Mucosa of descending colon (tissue), 3 donors: ENCODE data around the gene MTA1. TPM values are rescaled to one million over a fixed set of nuclear protein-coding genes. Genes with fewer than 3 reads are reported as not detected.

Experiments
- ATAC-seq: fragments of 200-7000 bp; cut with Tn5 transposase; one replicate; pipeline ENCODE4 v1.9.1; 2020; ENCODE audit warnings: mild to moderate bottlenecking, moderate library complexity
- DNase-seq, 3 donors: peaks; one replicate each; pipeline ENCODE4 v3.0.0-alpha.2; 2020
- H3K36me3 ChIP-seq: fragments of 200-600 bp; one replicate; pipeline ENCODE4 v1.8.0; 2021; ENCODE audit warnings: low read depth, mild to moderate bottlenecking
- H3K4me1 ChIP-seq: fragments of 200-600 bp; one replicate; pipeline ENCODE4 v1.8.0; 2021; ENCODE audit warnings: low read depth, mild to moderate bottlenecking
- H3K4me3 ChIP-seq: fragments of 200-600 bp; one replicate; pipeline ENCODE4 v1.8.0; 2021; ENCODE audit warnings: mild to moderate bottlenecking
- H3K9me3 ChIP-seq: fragments of 200-600 bp; one replicate; pipeline ENCODE4 v1.8.0; 2021; ENCODE audit warnings: mild to moderate bottlenecking
- intact Hi-C, 2 donors: fragments of 100-400 bp; cut with DNase I in 1 of 2; cut with micrococcal nuclease in 1 of 2; formaldehyde crosslinking; loops; one replicate each; pipeline versions ENCODE4 v1.11.0 to v1.11.1; 2022; cut with DNase I, micrococcal nuclease
- total RNA-seq, 3 donors: library from RNA; stranded (reverse); fragmentation: NEBNext Ultra II Directional in 2 of 3; extraction: Animal tissue kit (Norgen Biotek cat#: 25700) in 2 of 3; gene quantifications; one replicate each; pipeline versions ENCODE4 v1.2.1 to v1.2.4, GENCODE V29; 2021 to 2023
- TF ChIP-seq, protein P1 (sequence below): fragments of 200-600 bp; IDR thresholded peaks from one replicate; pipeline ENCODE4 v1.8.0; 2022; ENCODE audit warnings: antibody characterized with exemption, mild to moderate bottlenecking
- donor health status: DM: no; HTN: no; CAD: no; lungs with moderate emphysema.
- donor health status: DM: no; HTN: no; CAD: no.
- donor health status: DM: no; HTN: yes; CAD: no.

MTA1 gene
- total RNA-seq, 3 donors from 2014 or later: 76.4 to 105 (median 79.7) TPM

DNA sequence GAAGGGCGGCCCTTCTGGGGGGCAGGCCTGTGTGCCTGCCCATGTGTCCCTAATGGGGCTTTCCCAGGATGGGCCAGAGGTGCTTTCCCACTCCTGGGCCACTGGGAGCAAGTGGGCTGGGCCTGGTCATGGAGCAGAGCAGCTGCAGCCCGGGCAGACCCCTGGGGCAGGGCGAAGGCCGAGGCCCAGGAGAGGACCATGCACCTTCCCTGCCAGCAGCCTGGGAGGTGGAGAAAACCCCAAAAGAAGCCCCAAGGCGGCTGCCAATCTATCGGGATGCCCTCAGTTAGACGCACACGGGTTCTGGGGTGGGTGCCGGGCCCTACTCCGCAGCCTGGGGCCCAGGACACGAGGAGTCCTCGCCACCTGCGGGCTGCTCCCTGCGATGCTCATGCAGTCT, 38.9 kb downstream of the MTA1 start:
- intact Hi-C loops: no loop called here
- H3K4me1 ChIP-seq: no peaks in the 10 kb centered on the region
- TF ChIP-seq, protein P1, sequence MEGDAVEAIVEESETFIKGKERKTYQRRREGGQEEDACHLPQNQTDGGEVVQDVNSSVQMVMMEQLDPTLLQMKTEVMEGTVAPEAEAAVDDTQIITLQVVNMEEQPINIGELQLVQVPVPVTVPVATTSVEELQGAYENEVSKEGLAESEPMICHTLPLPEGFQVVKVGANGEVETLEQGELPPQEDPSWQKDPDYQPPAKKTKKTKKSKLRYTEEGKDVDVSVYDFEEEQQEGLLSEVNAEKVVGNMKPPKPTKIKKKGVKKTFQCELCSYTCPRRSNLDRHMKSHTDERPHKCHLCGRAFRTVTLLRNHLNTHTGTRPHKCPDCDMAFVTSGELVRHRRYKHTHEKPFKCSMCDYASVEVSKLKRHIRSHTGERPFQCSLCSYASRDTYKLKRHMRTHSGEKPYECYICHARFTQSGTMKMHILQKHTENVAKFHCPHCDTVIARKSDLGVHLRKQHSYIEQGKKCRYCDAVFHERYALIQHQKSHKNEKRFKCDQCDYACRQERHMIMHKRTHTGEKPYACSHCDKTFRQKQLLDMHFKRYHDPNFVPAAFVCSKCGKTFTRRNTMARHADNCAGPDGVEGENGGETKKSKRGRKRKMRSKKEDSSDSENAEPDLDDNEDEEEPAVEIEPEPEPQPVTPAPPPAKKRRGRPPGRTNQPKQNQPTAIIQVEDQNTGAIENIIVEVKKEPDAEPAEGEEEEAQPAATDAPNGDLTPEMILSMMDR: no peak
- no peaks in the 10 kb centered on the region for H3K36me3 ChIP-seq
- DNase-seq: no peak
- H3K4me3 ChIP-seq: no peak overlapping the region
- no peak for ATAC-seq
- no peaks in the 10 kb centered on the region for H3K9me3 ChIP-seq

DNA sequence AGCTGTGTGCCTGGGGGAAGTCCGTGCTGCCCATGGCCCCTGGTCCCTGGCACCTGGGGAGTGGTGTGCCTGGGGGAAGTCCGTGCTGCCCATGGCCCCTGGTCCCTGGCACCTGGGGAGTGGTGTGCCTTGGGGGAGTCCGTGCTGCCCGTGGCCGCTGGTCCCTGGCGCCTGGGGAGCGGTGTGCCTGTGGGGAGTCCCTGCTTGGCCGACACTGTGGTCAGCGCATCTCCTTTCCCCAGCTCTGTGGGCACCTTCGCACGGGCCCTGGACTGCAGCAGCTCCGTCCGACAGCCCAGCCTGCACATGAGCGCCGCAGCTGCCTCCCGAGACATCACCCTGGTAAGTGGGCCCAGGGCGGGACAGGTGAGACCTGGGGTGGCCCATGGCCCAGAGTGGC, 40.5 kb downstream of the MTA1 start:
- no peaks in the 10 kb centered on the region for H3K4me1 ChIP-seq
- DNase-seq: no peak
- no peaks in the 10 kb centered on the region for H3K36me3 ChIP-seq
- TF ChIP-seq, protein P1: no peak
- no peak overlapping the region for H3K4me3 ChIP-seq
- no peaks in the 10 kb centered on the region for H3K9me3 ChIP-seq
- intact Hi-C loops: no loop called here
- ATAC-seq: no peak

DNA sequence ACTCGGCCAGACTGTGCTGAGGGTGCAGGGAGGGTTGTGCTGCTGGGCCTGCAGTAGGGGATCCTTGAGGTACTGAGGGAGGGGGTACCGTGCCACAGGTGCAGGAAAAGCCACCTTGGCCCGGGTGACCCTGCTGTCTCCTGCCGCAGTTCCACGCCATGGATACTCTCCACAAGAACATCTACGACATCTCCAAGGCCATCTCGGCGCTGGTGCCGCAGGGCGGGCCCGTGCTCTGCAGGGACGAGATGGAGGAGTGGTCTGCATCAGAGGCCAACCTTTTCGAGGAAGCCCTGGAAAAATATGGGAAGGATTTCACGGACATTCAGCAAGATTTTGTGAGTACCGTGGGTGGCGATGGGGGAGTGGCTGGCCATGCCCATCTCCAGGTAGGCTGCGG, 41.0 kb downstream of the MTA1 start:
- ATAC-seq (no peak), DNase-seq (no peak)
- Histone ChIP-seq H3K36me3 (no peaks in the 10 kb centered on the region), H3K4me3 (no peak overlapping the region), H3K9me3 (no peaks in the 10 kb centered on the region), H3K4me1 (no peaks in the 10 kb centered on the region)
- TF ChIP-seq, protein P1: no peak
- intact Hi-C loops: no loop called here

DNA sequence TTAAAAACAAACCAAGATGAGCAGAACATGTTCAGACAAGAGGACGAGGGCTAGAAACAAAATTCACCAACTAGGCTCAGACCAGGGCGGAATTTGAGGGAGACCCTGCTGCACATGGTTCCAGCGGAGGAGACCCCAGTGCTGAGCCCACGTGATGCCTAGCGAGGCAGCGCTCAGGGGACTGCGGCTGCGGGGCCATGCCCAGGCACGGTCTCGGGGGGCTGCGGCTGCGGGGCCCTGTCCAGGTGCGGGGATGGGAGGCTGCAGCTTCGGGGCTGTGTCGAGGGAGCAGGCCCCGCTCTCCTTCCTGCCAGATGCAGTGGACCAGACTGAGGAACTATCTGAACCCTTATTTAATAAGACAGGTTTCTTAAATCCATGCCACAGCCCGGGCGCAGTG, 42.3 kb downstream of the MTA1 start:
- H3K36me3 ChIP-seq: no peaks in the 10 kb centered on the region
- TF ChIP-seq, protein P1: no peak
- intact Hi-C loops: no loop called here

DNA sequence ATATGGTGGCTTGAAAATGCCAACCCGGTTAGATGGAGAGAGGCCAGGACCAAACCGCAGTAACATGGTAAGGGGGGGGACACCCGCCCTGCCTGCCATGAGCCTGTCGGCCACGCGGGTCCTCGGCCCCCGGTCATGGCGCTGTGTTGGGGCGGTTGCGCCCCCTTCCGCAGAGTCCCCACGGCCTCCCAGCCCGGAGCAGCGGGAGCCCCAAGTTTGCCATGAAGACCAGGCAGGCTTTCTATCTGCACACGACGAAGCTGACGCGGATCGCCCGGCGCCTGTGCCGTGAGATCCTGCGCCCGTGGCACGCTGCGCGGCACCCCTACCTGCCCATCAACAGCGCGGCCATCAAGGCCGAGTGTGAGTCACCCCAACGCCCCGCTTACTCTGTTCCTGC, 44.9 kb downstream of the MTA1 start:
- no peak for DNase-seq
- no peak overlapping the region for H3K4me3 ChIP-seq
- no peaks in the 10 kb centered on the region for H3K4me1 ChIP-seq
- no peaks in the 10 kb centered on the region for H3K36me3 ChIP-seq
- intact Hi-C loops: no loop called here
- no peak for ATAC-seq
- TF ChIP-seq, protein P1: no peak
- no peaks in the 10 kb centered on the region for H3K9me3 ChIP-seq

More for the DNA sequence above, 42.3 kb downstream of the MTA1 start:
- Histone ChIP-seq H3K4me1 (no peaks in the 10 kb centered on the region), H3K9me3 (no peaks in the 10 kb centered on the region), H3K4me3 (no peak overlapping the region)
- DNase-seq (no peak), ATAC-seq (no peak)
